Measurements from ENCODE around the gene TCAF2.
"Not testable (repeated sequence)": the region's sequence is repeated elsewhere in the genome, so short reads cannot be mapped to it uniquely, and the experiment has no call there.

- TF ChIP-seq ZNF70 (CRISPR knock-in tag; IDR thresholded peaks at IDR 0.05); PATZ1 (CRISPR knock-in tag; IDR thresholded peaks at IDR 0.05; ENCODE audit: borderline replicate concordance); CREB5 (CRISPR knock-in tag; IDR thresholded peaks at IDR 0.05; ENCODE audit: low read depth); POU6F1 (CRISPR knock-in tag; IDR thresholded peaks at IDR 0.05; ENCODE audit: borderline replicate concordance, low read depth): not testable (repeated sequence)
Observed at GRCh38 chr7:143617204-143617603, 3.6 kb upstream of the TCAF2 start.

Measured in SK-N-SH treated with all-trans-retinoic acid at 6 μM for 48 hours (cell line).